Endothelial cell of umbilical vein (primary cell): ENCODE measurements around the gene AFTPH. TPM values are rescaled to one million over a fixed set of nuclear protein-coding genes. Genes with fewer than 3 reads are reported as not detected.
A peak's percentile ranks its signal among the peaks of the same experiment; 100 is the strongest.

Experiments
- BruUV-seq: library from RNA; stranded (reverse); fragments of 400-500 nt; replicated peaks from 2 replicates; lab custom pipeline; 2021; lab: Mats Ljungman, UMichigan
- CTCF ChIA-PET: fragments of 300-600, 350-600 bp; sonication (Branson Sonifier 250); formaldehyde crosslinking; loops from one replicate; lab custom pipeline; 2021; ENCODE audit warnings: antibody characterized with exemption, inconsistent platforms; lab: Charles Lee
- POLR2A ChIA-PET: fragments of 300-600, 350-600 bp; sonication (Branson Sonifier 250); formaldehyde crosslinking; loops from one replicate; lab custom pipeline; 2021; ENCODE audit warnings: antibody characterized with exemption, inconsistent platforms; lab: Charles Lee
- DNase-seq: peaks from one replicate; pipeline ENCODE4 v3.0.0-alpha.2; 2011; ENCODE audit warnings: low read depth, low spot score
- FAIRE-seq: peaks from 2 replicates; lab custom pipeline; 2011; peaks lifted over from hg19 to GRCh38; lab: Jason Lieb, UNC
- H2AFZ ChIP-seq: 2 replicates; pipeline ENCODE4 v1.6.0; 2012; ENCODE audit warnings: low read depth, low read length, control low read depth, inconsistent platforms
- H3K27ac ChIP-seq: 2 replicates; pipeline ENCODE4 v1.5.1; 2011; ENCODE audit warnings: low read depth, mild to moderate bottlenecking, control low read depth, low read length, moderate library complexity; ENCODE audit not compliant: insufficient read depth
- H3K27me3 ChIP-seq, 2 experiments: 2 replicates each; pipeline versions ENCODE4 v1.6.0 to v1.6.1; 2011; ENCODE audit warnings: low read length in 2 of 2, mixed read lengths in 1 of 2; ENCODE audit not compliant: control insufficient read depth in 2 of 2, insufficient read depth in 2 of 2
- H3K36me3 ChIP-seq, 2 experiments: 2 replicates in 1 of 2; 3 replicates in 1 of 2; pipeline ENCODE4 v1.5.1; 2011; ENCODE audit warnings: low read length in 2 of 2, mild to moderate bottlenecking in 1 of 2, moderate library complexity in 1 of 2; ENCODE audit not compliant: control insufficient read depth in 2 of 2, insufficient read depth in 2 of 2; ENCODE audit errors: extremely low read depth in 1 of 2
- H3K4me1 ChIP-seq: 3 replicates; pipeline ENCODE4 v1.5.1; 2011; ENCODE audit warnings: mild to moderate bottlenecking, low read length; ENCODE audit not compliant: control insufficient read depth, insufficient read depth; ENCODE audit errors: extremely low read depth
- H3K4me2 ChIP-seq: 2 replicates; pipeline ENCODE4 v1.6.1; 2011; ENCODE audit warnings: low read length, control low read depth, mixed read lengths; ENCODE audit not compliant: insufficient read depth
- H3K4me3 ChIP-seq, 3 experiments: fragments of 200-600 bp in 1 of 3; sonication (generic), shearing (Covaris generic) in 1 of 3; replicated peaks in 1 of 3; 2 replicates each; pipeline ENCODE4 v1.5.1; 2011 to 2016; ENCODE audit warnings: control low read depth in 3 of 3, low read length in 3 of 3, mild to moderate bottlenecking in 2 of 3, inconsistent platforms in 1 of 3, low read depth in 1 of 3, moderate library complexity in 1 of 3; ENCODE audit not compliant: insufficient read depth in 1 of 3
- H3K79me2 ChIP-seq: 2 replicates; pipeline ENCODE4 v1.6.0; 2012; ENCODE audit warnings: low read length, inconsistent platforms; ENCODE audit not compliant: control insufficient read depth, insufficient read depth
- H3K9ac ChIP-seq: replicated peaks from 2 replicates; pipeline ENCODE3; 2011; ENCODE audit warnings: low read length, control low read depth; ENCODE audit not compliant: insufficient read depth; ENCODE audit errors: extremely low read depth
- H3K9me1 ChIP-seq: replicated peaks from 3 replicates; pipeline ENCODE4 v1.6.0; 2011; ENCODE audit warnings: mild to moderate bottlenecking, low read length; ENCODE audit not compliant: control insufficient read depth, insufficient read depth; ENCODE audit errors: extremely low read depth
- H3K9me3 ChIP-seq: replicated peaks from 2 replicates; pipeline ENCODE4 v1.5.1; 2012; ENCODE audit warnings: low read length, inconsistent platforms; ENCODE audit not compliant: control insufficient read depth, insufficient read depth
- H4K20me1 ChIP-seq: replicated peaks from 2 replicates; pipeline ENCODE3; 2011; ENCODE audit warnings: mild to moderate bottlenecking, low read length; ENCODE audit not compliant: control insufficient read depth, insufficient read depth; ENCODE audit errors: extremely low read depth
- CTCF ChIP-seq, 2 donors: IDR thresholded peaks; 1 replicate in 1 of 2; 2 replicates in 1 of 2; pipeline ENCODE4 v1.5.1; 2011; ENCODE audit warnings: low read length in 2 of 2, mild to moderate bottlenecking in 2 of 2, moderate library complexity in 2 of 2, control low read depth in 1 of 2, inconsistent platforms in 1 of 2, low read depth in 1 of 2; ENCODE audit not compliant: insufficient read depth in 1 of 2; ENCODE audit errors: extremely low read depth in 1 of 2
- FOS ChIP-seq: IDR thresholded peaks from 2 replicates; pipeline ENCODE4 v1.6.1; 2011; ENCODE audit warnings: mild to moderate bottlenecking, low read length, moderate library complexity, borderline replicate concordance; ENCODE audit not compliant: insufficient read depth
- GATA2 ChIP-seq: IDR thresholded peaks from 2 replicates; pipeline ENCODE4 v1.7.0; 2011; ENCODE audit warnings: low read depth, mild to moderate bottlenecking, moderate library complexity, mixed read lengths, low read length; ENCODE audit not compliant: insufficient read length, insufficient read depth
- MAX ChIP-seq: IDR thresholded peaks from 2 replicates; pipeline ENCODE4 v1.6.1; 2011; ENCODE audit not compliant: insufficient read depth, insufficient read length
- dilution Hi-C: fragments of 300-500 bp; cut with MboI; formaldehyde crosslinking; loops from one replicate; pipeline ENCODE4 v1.15.0; 2019; ENCODE audit warnings: low sequenced_read_pairs; ENCODE audit not compliant: extremely low pct_ligation_motif_present
- intact Hi-C: fragments of 100-400 bp; cut with micrococcal nuclease; formaldehyde crosslinking; loops from one replicate; pipeline ENCODE4 v1.10.0; 2022
- polyA plus RNA-seq, 4 experiments: library from polyadenylated mRNA; depleted of rRNA in 3 of 4; stranded (reverse) in 3 of 4; unstranded in 1 of 4; fragments of >200 nt; gene quantifications; 2 replicates each; pipeline versions ENCODE4 v1.2.1 to v1.2.3, GENCODE V29; 2011 to 2012; ENCODE audit warnings: missing spikeins in 1 of 4
- total RNA-seq: library from RNA; stranded (reverse); gene quantifications from 2 replicates; pipeline ENCODE4 v1.2.3, GENCODE V29; 2021

Gene AFTPH
- total and polyA plus RNA-seq, 2 donors (not counting 3 experiments of a cell fraction or from before 2014, with no cell fraction given), result 6.9 to 15.3 TPM

GRCh38 chr2:64487256-64488049 is 36.7 kb upstream of the AFTPH start:
- FAIRE-seq (no peak), DNase-seq (no peak)
- no peaks in the 10 kb centered on the region for H4K20me1 ChIP-seq
- POLR2A ChIA-PET, result interaction anchor here (1.2 kb wide), 1 partner anchor 157 kb away, joined by 3 read pairs; no protein-coding TSS in a partner anchor
- no peak overlapping the region for H3K4me2 ChIP-seq
- no peak overlapping the region for H3K4me3 ChIP-seq
- CTCF ChIA-PET, result interaction anchor here (0.6 to 4.0 kb wide), 48 partner anchors 8 to 438 kb away, joined by 3 to 185 read pairs (median 6); partner anchors contain the start of genes AFTPH and LGALSL
- H3K9me3 ChIP-seq, result no peaks in the 10 kb centered on the region
- dilution Hi-C loops, result no loop called here
- H3K79me2 ChIP-seq, result no peaks in the 10 kb centered on the region
- no peak for TF ChIP-seq MAX
- peaks cover 28% of the 10 kb centered on the region for H3K4me1 ChIP-seq
- no peaks in the 10 kb centered on the region for H3K36me3 ChIP-seq
- H3K27me3 ChIP-seq, result peaks cover 10 to 19% of the 10 kb centered on the region in 2 experiments
- no peaks in the 10 kb centered on the region for H3K9me1 ChIP-seq
- no peak overlapping the region for H2AFZ ChIP-seq
- intact Hi-C loops, result loop anchor here (1.0 kb wide), 4 partner anchors 33 to 438 kb away; partner anchors contain the start of genes LGALSL and PELI1
- BruUV-seq, result no TSS peak
- H3K27ac ChIP-seq, result no peak overlapping the region
- no peak overlapping the region for H3K9ac ChIP-seq

GRCh38 chr2:64488050-64488974 is 35.8 kb upstream of the AFTPH start:
- Histone ChIP-seq H3K79me2 (no peaks in the 10 kb centered on the region), H3K9me3 (no peaks in the 10 kb centered on the region), H3K4me3 (no peak overlapping the region), H3K4me2 (no peak overlapping the region), H3K27ac (no peak overlapping the region), H3K9me1 (no peaks in the 10 kb centered on the region), H3K9ac (no peak overlapping the region), H3K36me3 (no peaks in the 10 kb centered on the region), H3K4me1 (peaks cover 31% of the 10 kb centered on the region), H4K20me1 (no peaks in the 10 kb centered on the region), H2AFZ (peak overlapping the region; percentile 1), H3K27me3 (peaks cover 10 to 19% of the 10 kb centered on the region in 2 experiments)
- dilution Hi-C loops (no loop called here), intact Hi-C loops (loop anchor here (1.0 kb wide), 4 partner anchors 34 to 439 kb away; partner anchors contain the start of genes LGALSL and PELI1)
- DNase-seq, result peak; percentile 55
- TF ChIP-seq GATA2 (no peak), CTCF (IDR thresholded peaks at IDR 0.05; ENCODE audit: extremely low read depth in 1 of 2, insufficient read depth in 1 of 2, low read depth in 1 of 2, low read length in 2 of 2) (peak; percentile 87 to 92), FOS (no peak)
- FAIRE-seq, result peak; percentile 89
- ChIA-PET CTCF (interaction anchor here (0.5 to 4.0 kb wide), 51 partner anchors 9 to 439 kb away, joined by 3 to 185 read pairs (median 6); partner anchors contain the start of genes AFTPH and LGALSL), POLR2A (interaction anchor here (1.2 kb wide), 1 partner anchor 158 kb away, joined by 3 read pairs; no protein-coding TSS in a partner anchor)
- no TSS peak for BruUV-seq
